NCI-H2081 treated with DMSO at 0.1 percent for 48 hours (cell line): Measurements from ENCODE around the gene DNAH5.
"Not testable (repeated sequence)": the region's sequence is repeated elsewhere in the genome, so short reads cannot be mapped to it uniquely, and the experiment has no call there.

Experiments
- DNase-seq: peaks from one replicate; lab custom pipeline; 2025; lab: John Stamatoyannopoulos, UW

Gene DNAH5

DNA sequence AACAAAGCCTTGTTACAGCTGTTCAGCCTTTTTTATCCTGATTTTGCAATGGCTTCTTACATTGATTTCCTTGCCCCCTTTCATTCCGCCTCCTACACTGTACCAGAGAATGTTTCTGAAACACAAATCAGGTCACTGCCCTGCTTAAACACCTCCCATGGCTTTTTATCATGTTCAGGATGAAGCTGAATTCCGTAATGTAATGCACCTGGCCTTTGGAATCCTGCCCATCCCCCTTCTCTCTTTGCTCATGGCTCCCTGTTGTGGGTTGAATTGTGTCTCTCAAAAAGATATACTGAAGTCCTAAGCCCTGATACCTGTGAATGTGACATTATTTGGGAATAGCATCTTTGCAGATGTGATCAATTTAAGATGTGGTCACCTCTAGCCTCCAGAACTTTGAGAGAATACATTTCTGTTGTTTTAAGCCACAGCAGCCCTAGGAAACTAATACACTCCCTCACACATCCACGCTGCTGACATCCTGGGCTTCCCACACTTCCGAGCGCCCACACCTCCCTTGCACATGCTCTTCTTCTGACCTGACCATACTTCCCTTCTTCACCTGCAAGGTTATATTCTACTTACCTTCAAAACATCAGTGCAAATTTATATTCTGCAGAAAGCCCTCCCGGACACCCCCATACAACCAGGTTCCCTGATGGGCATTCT is 101.2 kb downstream of the DNAH5 start:
- DNase-seq = no peak

DNA sequence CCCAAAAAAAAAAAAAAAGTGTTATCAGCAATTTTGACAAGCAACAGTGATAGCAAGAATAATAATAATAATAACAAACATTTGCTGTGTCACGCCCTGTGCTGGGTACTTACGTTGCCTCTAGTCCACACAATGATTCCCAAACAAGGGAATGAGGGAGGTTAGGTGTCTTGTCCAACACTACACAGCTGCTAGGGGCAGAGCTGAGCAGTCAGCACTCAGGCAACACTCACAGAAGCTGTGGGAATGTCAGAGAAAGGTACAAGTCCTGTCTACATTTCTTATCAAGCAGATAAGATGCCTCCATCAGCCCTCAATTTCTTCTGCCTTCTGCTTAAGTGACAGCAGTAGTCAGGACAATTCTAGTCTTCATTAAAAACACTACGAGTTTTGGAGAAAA is 111.0 kb downstream of the DNAH5 start:
- no peak for DNase-seq

DNA sequence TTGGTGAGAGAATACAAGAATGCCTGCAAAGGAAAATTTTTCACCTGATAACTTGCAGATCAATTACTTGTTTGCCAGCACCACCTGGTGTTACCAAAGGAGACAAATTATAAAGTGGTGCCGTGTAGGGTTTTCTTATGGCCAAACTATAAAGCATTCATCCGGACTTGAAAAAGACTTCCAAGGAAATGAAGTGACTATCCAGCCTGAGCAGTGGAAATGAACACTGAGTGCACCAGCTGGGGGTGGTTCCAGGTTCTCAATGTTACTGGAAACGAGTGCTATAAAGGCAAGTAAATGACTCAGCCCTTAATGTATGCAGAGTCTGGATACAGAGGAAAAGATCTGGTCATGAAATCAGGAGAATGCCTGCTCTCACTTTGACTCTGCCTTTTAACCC is 113.1 kb downstream of the DNAH5 start:
- DNase-seq = no peak

DNA sequence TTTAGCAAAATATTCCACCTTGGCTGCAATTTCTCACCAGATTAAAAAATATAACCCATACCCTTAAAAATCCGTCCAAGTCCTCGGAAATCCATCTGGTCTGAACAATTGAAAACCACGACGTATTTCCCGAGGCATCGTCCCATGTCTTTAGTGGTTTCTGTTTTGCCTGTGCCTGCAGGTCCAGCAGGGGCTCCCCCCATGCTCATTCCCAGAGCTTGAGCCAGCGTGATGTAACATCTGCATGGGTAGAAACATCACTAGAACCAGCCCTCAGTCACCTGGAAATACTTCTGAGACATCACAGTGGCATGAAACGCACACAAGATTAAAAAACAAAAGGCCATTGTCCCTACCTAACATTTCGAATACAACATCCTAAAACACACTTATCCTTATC is 114.0 kb downstream of the DNAH5 start:
- DNase-seq = no peak

DNA sequence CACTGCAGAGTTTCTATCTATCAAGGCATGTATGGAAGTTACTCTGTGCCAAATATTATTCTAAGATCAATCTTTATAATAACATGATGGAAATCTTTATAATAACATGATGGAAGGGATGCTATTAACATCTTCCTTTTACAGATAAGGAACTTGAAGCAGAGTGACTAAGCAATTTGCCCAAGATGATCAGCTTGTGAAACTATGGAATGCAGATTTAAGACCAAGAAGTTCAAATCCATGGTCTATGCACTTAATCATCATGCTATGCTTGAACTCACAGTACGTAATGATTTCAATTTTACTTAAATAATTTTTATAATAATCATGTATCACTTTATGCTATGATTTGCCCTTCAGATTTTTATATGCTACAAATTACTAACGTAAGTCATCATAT is 123.1 kb downstream of the DNAH5 start:
- DNase-seq = no peak

DNA sequence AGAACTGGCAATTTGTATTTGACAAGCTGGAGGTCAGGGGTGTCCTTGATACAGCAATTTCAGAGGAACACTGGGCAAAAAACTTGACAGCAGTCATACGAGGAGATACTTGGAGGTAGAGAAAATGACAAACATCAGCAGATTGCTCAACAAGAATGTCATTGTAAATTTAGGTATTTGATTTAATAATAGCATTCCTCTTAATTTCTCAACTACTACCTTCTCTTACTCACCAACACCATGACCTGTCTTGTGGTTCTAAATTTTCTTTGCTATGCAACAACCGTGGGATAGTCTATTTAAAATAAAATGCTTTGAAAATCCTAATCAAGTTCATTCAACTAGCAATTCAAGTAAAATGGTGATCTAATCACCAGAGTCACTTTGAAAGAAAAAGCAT is 128.4 kb downstream of the DNAH5 start:
- no peak for DNase-seq

DNA sequence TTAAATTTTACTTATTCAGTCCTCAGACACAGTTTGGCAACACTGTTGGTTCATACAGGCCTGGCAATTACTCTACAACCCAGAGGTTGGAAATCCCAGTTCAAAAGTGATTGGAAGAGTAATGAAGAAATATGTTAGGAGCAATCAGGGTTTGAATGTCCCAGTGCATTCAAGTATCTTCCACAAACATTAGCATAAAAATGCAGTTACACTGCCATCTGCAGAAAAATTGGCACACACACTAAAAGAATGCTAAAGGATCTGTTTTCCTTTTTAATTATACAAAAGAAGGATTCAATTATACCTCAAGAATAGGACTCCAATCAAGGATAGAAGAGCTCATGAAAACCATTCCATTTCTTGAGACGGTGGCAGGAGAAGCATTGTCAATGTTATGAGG is 130.2 kb downstream of the DNAH5 start:
- no peak for DNase-seq

DNA sequence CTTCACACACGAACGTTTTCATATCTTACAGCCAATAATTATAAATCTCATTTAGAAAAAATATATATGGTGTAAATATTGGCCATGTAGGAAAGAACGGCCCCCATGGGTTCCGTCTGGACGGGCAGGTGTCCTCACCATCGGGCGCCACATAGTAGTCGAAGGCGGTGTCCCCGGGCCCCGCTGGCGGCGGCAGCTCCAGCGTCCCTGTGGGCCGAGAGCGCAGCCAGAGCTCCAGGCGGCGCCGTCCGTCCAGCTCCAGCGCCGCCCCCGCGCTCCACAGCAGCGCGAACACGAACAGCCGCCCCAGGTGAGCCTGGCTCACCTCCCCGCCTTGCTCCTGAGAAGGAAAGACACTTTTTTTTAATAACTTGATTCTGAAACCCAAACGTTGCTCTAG is 134.6 kb downstream of the DNAH5 start:
- no peak for DNase-seq

DNA sequence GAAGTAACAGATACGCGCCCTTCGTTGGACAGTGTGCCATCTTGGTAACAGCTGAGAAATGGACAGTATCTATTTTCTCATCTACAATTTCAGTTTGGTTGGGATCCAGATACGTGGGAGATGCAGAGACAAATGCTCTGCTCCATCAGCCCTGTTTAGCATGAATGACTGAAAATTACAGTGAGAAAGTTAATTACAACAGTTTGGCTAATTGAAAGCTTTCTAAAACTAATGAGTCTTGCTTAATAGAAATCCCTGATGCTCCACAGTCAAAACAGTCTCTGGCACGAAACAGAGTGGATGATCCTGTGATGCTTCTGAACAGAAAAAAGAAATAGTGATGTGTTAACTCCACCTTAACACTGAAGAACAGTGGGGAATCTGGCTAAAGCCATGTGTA is 140.2 kb downstream of the DNAH5 start:
- no peak for DNase-seq

DNA sequence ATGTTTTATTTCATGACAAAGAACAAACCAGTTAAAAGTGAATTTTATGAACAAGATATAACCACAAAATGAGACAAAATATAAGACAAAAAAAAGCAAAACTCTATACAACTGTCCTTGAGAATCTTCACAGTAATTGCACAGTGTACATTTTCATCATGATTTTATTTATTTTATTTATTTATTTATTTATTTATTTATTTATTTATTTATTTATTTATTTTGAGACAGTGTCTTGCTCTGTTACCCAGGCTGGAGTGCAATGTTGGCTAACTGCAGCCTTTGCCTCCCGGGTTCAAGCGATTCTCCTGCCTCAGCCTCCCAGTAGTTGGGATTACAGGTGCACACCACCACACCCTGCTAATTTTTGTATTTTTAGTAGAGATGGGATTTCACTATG is 145.9 kb downstream of the DNAH5 start:
- DNase-seq = not testable (repeated sequence)

DNA sequence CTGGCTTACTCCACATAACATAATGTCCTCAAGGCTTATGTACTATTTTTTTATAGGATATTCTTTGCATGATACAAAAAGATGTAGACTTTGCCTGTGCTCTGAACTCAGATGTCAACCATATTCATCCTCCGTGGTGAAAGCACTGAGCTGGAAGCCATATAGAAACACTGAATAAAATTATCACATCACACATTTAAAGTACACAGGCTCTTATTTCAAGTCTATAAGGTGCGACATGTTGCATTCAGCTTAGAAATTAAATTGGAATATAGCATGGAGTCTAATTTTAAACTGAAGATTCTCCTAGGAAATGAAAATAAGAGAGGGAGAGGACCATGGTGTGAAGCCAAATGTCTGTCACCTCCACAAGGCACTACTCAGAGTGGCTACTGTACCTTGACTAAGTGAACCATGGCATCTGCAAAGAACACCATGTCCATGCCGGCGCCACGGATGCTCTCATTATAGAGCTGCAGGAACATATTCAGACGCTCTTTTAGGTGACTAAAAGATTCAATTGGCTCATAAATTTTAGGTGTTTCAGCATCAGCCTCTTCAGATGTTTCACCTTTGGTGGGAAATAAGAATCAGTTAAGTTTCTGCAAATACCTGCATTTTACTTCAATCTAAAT is 158.6 kb downstream of the DNAH5 start:
- DNase-seq = no peak

DNA sequence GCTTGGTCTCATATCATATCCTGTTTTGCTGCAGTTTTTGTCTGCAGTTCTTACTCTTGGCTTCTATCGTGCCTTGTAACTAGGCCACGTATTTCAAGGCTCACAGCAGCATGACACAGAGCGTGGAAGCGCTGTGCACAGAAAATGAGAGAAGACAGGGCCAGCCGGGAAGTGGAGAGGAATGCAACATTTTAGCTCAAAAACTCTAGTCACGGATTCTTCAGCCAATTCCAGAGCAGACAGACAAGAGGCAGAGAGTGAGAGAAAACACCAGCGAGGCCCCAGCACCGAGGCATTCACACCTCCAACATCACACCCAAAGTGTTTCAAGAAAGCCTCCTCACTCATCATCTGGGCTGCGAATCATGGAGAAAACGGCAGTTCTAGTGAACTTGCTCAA is 160.8 kb downstream of the DNAH5 start:
- no peak for DNase-seq

DNA sequence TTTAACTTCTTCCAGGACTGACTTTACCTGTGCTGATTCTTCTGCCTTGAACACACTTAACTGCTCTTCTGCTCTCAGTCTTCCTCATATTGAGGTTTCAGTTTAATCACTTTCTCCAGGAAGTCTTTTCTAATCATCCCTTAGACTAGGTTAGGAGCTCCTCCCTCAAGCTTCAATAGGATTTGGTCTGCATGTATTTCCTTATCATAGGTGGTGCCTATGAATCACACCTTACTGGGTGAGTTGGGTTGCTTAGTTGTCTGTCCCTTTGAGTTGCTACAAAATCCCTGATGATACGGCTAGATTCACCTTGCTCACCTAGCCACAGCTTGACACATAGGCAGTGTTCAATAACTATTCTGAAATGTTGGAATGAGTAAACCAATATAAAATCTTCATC is 164.4 kb downstream of the DNAH5 start:
- no peak for DNase-seq

DNA sequence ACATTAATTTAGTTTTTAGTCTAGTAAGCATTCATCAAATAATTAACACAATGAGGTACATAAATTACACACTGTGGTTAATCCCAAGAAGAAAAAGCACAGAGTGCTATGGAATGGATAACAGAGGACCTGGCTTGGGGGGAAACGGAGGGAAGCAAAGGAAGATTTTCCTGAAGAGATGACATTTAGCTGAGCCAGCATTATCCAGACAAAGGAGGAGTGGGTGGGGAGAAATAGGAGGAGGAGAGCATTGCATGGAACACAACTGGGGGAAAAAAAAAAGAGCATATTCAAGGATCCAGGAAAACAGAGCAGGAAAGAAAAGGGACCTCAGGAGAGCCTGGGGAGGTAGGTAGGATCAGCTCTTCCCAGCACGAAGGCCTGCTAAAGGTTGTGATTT is 170.8 kb downstream of the DNAH5 start:
- DNase-seq = no peak

DNA sequence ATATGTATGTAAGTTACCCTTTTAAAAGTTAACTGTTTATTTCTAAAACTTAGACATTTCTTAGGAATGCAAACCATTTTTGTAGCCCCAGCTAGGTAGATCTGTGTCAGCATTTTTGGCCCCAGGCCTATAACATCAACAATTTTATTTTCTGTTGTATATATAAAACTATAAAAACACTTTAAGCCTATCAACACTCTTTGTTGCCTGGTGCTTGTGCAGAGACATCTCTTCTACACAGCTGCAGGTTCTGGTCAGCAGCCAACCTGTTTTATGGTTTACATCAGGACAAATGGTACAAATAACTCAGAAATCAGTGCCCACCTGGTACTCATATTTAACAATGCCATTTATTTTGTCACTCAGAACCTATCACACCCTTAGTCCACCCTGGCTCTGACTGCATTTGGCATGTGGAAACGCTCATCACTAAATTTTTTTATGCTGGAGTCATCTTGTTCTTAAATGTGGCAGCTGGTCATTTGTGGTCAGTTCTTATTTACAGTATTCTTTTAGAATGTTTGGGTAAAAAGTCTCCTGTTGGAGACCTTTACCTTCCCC is 173.4 kb downstream of the DNAH5 start:
- no peak for DNase-seq

DNA sequence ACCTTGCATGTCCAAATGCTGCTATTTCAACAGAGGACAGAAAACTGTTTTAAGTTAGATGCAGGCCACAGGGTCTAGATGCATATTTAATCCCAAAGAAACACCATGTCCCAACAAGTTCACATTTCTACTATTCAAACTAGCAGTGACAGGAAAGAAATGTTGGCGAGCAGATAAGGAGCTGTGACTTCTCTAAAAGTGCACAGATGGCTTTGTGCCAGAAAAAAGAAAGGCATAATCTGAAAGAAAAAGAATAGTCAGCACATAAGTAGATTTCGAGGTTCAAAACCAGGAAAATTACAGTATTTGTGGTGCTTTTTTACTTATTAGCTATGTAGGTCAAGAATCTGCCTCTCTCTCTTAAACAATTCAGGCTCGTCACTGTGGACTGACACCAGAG is 178.3 kb downstream of the DNAH5 start:
- DNase-seq = no peak

DNA sequence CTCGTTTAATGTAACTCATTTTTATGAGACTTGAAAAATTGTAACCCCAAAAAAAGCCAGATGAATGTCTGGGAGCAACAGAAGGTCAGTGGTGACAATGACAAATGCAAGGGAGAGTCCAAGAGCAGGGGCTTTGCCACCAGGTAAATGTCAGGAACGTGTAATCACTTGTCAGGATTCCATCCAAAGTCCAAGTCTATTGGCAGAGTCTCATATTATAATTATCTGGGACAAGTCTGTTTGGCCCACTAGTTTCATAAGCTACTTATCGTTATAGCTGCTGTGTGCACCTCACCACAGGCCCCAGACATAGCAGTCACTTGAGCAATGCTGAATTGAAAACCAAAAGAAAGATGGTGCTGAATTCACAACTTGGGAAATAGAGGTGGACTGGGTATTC is 180.8 kb downstream of the DNAH5 start:
- DNase-seq = no peak

DNA sequence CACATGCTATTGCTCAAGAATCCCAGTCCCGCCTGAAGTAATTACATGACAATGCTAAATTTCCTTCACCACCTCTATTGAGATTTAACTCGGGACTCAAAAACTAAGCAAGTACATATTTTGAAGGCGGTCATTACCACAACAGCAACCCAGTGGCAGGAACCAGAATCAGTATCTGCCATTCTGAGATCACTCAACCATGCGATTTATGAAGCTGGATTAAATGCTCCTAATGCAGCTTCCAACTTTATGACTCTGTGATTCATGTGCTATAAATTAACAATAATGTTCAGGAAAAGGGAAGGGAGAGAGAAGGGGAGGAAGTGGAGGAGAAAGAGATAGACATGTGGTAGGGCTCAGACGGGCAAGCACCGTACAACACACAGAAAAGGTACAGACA is 194.7 kb downstream of the DNAH5 start:
- DNase-seq = no peak

DNA sequence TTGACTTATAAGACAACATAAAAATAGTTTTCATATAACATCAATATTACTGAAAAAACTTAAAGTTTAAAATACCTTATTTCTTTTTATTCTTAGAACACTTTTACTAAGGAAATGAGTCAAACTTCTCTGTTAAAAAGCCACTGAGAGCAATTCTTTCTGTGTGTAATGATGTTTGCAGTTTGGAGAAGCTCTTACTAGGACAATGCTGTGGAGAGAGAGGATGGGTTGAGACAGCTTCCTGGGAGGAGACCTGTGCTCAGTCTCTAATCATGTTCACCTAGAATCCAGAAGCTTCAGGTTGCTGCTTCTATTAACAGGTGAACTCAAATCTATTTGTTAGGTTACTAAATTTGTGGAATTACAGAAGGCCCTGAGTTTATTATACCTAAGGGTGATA is 198.5 kb downstream of the DNAH5 start:
- DNase-seq = no peak

DNA sequence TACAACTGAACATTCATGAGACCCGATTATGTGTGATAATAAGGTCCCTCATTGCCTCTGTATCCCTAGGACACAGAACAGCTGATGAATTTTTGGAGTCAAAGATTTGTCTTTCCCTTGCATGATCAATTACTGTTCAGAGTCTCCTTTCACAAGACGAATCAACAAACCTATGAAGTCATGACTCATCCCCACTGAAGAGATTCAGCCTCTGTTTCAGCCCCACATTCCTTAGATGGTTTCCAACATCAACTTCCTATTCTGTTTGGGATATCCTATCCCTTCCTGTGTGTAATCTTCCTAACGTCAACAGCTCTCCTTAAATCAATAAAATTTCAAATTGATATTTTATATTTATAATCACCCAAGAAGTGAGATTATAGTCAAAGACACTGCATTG is 199.0 kb downstream of the DNAH5 start:
- DNase-seq = no peak

DNA sequence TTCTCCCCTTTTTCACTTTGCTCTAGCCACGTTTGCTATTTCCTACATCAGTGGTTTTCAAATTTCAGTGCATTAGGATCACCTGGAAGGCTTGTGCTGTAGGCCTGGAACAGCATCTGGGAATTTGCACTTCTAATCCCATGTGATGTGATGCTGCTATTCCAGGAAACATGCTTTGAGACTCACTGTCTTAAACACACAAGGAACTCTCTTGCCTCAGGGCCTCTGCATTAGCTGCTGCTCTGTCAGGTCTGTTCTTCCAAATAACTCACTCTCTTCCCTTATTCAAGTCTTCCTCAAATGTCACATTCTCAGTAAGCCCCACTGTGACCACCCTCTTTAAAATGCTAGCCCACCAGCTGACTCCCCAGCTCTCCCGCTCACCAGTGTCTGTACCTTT is 204.0 kb downstream of the DNAH5 start:
- DNase-seq = no peak

DNA sequence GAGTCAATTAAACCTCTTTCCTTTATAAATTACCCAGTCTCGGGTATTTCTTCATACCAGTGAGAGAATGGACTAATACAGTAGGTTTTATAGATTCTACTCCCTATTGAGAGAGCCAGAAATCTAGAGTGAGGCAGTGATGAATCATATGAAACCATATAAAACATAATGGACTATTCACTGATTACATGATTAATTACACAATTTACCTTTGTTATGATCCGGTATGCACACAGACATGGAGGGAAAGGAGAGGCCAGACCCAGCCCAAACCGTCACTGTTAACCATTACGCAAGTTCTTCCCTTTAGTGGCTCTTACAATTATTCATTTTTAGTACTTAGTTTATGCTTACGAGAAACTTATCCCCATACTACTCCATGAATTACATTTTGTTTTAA is 205.0 kb downstream of the DNAH5 start:
- no peak for DNase-seq

DNA sequence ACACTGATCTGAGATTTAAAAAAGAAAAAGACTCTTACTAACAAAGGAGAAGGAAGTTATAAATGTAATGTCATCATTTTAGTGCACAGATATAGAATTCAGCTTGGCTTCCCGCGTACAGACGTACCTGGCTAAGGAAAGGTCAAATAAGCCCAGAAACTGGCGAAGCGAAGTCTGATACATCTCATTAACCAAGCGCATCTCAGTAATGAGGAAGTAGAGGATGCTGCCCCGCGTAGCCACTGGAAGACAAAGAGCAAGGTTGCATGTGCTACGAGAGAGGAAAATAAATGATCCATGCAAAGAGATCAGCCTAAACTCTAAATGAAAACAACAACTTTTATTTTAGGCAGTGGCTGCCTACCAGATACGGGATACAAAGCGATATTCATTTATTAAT is 208.8 kb downstream of the DNAH5 start:
- no peak for DNase-seq

DNA sequence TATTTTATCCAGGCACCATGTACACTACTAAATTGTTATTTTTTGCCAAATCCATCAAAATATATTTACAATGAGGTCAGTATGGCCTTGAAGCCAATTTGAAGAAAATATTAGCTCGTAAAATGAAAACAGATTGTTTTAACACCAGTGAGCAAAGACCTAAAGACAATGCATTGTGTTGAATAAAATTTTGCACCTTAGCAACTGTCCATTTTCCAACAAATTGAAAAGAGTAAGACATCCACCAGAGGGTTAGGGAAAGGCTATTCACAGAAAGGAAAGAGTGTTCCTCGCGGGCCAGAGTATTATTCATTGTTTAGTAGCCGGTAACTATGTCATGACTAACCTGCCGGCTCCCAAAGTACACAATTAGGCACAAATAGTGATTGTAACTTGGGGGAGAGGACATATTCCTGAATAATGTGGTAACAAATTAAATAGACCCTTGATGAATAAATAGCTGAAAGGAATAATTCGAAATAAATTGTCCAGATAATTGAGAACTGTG is 213.3 kb downstream of the DNAH5 start:
- no peak for DNase-seq
